ENCODE data around the gene GPSM1. TPM values are rescaled to one million over a fixed set of nuclear protein-coding genes. Genes with fewer than 3 reads are reported as not detected.

Gene GPSM1
- total RNA-seq, 1 donor from 2014 or later = 31.7 TPM

DNA sequence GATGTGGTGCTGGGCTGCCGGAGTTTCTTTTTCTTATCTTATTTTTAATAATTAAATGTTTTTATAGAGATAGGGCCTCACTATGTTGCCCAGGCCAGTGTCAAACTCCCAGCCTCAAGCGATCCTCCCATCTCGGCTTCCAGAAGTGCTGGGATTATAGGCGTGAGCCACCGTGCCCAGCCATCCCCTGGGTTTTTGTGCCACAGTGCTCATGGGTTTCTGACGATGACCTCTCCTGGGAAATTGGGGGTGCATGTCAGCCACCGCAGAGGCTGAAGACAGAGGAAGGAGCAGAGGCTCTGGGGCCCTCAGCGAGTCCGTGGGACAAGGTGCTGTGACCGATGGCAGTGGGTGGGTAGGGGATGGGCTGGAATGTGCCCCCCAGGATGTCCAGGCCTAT is 14.4 kb downstream of the GPSM1 start:
- Mint-ChIP-seq H3K36me3 (ENCODE audit: low read depth, unreplicated experiment) (no peaks in the 10 kb centered on the region), H3K27me3 (ENCODE audit: unreplicated experiment) (peaks cover 3% of the 10 kb centered on the region), H3K9me3 (ENCODE audit: unreplicated experiment) (no peaks in the 10 kb centered on the region), H3K27ac (ENCODE audit: unreplicated experiment) (no peak overlapping the region), H3K4me3 (ENCODE audit: unreplicated experiment) (no peak overlapping the region), H3K4me1 (ENCODE audit: unreplicated experiment) (no peaks in the 10 kb centered on the region)
- TF ChIP-seq, protein P1, sequence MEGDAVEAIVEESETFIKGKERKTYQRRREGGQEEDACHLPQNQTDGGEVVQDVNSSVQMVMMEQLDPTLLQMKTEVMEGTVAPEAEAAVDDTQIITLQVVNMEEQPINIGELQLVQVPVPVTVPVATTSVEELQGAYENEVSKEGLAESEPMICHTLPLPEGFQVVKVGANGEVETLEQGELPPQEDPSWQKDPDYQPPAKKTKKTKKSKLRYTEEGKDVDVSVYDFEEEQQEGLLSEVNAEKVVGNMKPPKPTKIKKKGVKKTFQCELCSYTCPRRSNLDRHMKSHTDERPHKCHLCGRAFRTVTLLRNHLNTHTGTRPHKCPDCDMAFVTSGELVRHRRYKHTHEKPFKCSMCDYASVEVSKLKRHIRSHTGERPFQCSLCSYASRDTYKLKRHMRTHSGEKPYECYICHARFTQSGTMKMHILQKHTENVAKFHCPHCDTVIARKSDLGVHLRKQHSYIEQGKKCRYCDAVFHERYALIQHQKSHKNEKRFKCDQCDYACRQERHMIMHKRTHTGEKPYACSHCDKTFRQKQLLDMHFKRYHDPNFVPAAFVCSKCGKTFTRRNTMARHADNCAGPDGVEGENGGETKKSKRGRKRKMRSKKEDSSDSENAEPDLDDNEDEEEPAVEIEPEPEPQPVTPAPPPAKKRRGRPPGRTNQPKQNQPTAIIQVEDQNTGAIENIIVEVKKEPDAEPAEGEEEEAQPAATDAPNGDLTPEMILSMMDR (IDR thresholded peaks at IDR 0.05; ENCODE audit: unreplicated experiment) = no peak
- DNase-seq (ENCODE audit: low spot score) = no peak

DNA sequence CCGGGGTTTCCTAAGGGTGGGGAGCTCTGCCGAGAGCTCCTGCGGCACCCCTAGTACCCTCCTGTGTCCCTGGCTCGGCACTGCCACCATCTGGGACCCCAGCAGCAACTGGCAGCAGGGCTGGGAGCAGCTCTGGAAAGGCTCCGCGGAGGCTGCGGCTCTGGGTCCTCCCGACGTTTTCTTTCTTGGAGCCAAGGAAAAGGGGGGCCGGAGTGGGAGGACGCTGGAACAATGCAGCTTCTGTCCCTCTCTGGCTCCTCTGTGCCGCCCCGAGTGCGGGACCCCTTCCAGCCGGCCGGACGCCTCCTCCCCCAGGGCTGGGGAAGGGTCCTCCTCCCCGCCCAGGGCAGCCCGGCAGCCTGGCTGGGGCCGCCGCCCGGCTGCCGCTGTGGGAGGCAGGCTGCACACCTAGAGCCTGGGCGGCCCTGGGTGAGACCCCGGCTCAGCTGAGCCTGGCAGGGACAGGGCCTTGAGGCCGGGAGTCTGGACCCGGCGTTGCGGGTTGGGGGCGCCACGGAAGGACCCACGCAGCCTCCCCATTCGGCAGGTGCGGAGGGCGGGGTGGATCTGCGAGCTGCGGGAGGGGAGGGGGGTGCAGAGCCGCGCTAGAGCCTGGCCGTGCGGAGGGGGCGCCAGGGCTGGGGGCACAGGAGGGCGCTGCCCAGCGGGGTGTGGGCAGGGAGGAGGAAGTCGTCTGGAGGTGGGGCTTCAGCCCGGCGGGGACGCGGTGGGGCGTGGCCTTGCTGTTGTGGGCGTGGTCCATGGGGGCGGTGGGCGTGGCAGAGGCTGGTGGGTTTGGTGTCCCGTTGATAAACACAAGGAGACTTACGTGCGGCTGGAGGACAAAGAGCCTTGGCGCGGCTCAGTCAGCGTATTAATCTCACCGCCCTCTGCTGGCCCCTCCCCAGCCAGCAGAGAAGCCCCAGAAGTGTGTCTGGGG is 15.1 kb downstream of the GPSM1 start:
- DNase-seq (ENCODE audit: low spot score) = peak; percentile 87
- no peaks in the 10 kb centered on the region for H3K4me1 Mint-ChIP-seq (ENCODE audit: unreplicated experiment)
- TF ChIP-seq, protein P1 (IDR thresholded peaks at IDR 0.05; ENCODE audit: unreplicated experiment) = no peak
- H3K27me3 Mint-ChIP-seq (ENCODE audit: unreplicated experiment) = peaks cover 4% of the 10 kb centered on the region
- H3K4me3 Mint-ChIP-seq (ENCODE audit: unreplicated experiment) = peak overlapping the region; percentile 62
- no peaks in the 10 kb centered on the region for H3K36me3 Mint-ChIP-seq (ENCODE audit: low read depth, unreplicated experiment)
- no peaks in the 10 kb centered on the region for H3K9me3 Mint-ChIP-seq (ENCODE audit: unreplicated experiment)
- H3K27ac Mint-ChIP-seq (ENCODE audit: unreplicated experiment) = no peak overlapping the region

- Mint-ChIP-seq H3K36me3 (ENCODE audit: low read depth, unreplicated experiment) (no peaks in the 10 kb centered on the region), H3K27ac (ENCODE audit: unreplicated experiment) (no peak overlapping the region), H3K4me3 (ENCODE audit: unreplicated experiment) (no peak overlapping the region), H3K4me1 (ENCODE audit: unreplicated experiment) (no peaks in the 10 kb centered on the region), H3K27me3 (ENCODE audit: unreplicated experiment) (peaks cover 6% of the 10 kb centered on the region), H3K9me3 (ENCODE audit: unreplicated experiment) (no peaks in the 10 kb centered on the region)
- DNase-seq (ENCODE audit: low spot score) = no peak
- TF ChIP-seq, protein P1 (IDR thresholded peaks at IDR 0.05; ENCODE audit: unreplicated experiment) = no peak
Observed at GRCh38 chr9:136343121-136343883, 16.0 kb downstream of the GPSM1 start.

- DNase-seq (ENCODE audit: low spot score) = no peak
- no peaks in the 10 kb centered on the region for H3K4me1 Mint-ChIP-seq (ENCODE audit: unreplicated experiment)
- H3K27ac Mint-ChIP-seq (ENCODE audit: unreplicated experiment) = no peak overlapping the region
- H3K27me3 Mint-ChIP-seq (ENCODE audit: unreplicated experiment) = peaks cover 6% of the 10 kb centered on the region
- no peaks in the 10 kb centered on the region for H3K9me3 Mint-ChIP-seq (ENCODE audit: unreplicated experiment)
- TF ChIP-seq, protein P1 (IDR thresholded peaks at IDR 0.05; ENCODE audit: unreplicated experiment) = no peak
- no peaks in the 10 kb centered on the region for H3K36me3 Mint-ChIP-seq (ENCODE audit: low read depth, unreplicated experiment)
- no peak overlapping the region for H3K4me3 Mint-ChIP-seq (ENCODE audit: unreplicated experiment)
Observed at GRCh38 chr9:136343884-136344269, 16.5 kb downstream of the GPSM1 start.
